Bronchial epithelial cell (primary cell): Measurements from ENCODE around the gene AKAP6. TPM values are rescaled to one million over a fixed set of nuclear protein-coding genes. Genes with fewer than 3 reads are reported as not detected.

Source experiments
- DNase-seq: peaks from one replicate; pipeline ENCODE4 v3.0.0-alpha.2; 2010; ENCODE audit warnings: low read depth
- FAIRE-seq: peaks from 2 replicates; lab custom pipeline; 2011; peaks lifted over from hg19 to GRCh38; lab: Jason Lieb, UNC
- H3K27me3 ChIP-seq: 2 replicates; pipeline ENCODE4 v1.5.1; 2011; ENCODE audit warnings: low read length; ENCODE audit not compliant: control insufficient read depth, insufficient read depth
- H3K36me3 ChIP-seq: 2 replicates; pipeline ENCODE4 v1.5.1; 2011; ENCODE audit warnings: low read length; ENCODE audit not compliant: control insufficient read depth, insufficient read depth
- H3K4me3 ChIP-seq: 2 replicates; pipeline ENCODE4 v1.5.1; 2011; ENCODE audit warnings: mild to moderate bottlenecking, low read depth, low read length, control low read depth
- total RNA-seq: library from RNA; depleted of rRNA; stranded (reverse); fragments of >200 nt; gene quantifications from 2 replicates; pipeline ENCODE4 v1.2.1, GENCODE V29; 2014
- TF ChIP-seq, protein P1 (sequence below): IDR thresholded peaks from 2 replicates; pipeline ENCODE4 v1.5.1; 2011; ENCODE audit warnings: mild to moderate bottlenecking, moderate library complexity, low read length, control low read depth, inconsistent platforms; ENCODE audit not compliant: insufficient read depth, severe bottlenecking

The AKAP6 gene
- total RNA-seq, 1 donor from 2014 or later, result 4.2 TPM

DNA sequence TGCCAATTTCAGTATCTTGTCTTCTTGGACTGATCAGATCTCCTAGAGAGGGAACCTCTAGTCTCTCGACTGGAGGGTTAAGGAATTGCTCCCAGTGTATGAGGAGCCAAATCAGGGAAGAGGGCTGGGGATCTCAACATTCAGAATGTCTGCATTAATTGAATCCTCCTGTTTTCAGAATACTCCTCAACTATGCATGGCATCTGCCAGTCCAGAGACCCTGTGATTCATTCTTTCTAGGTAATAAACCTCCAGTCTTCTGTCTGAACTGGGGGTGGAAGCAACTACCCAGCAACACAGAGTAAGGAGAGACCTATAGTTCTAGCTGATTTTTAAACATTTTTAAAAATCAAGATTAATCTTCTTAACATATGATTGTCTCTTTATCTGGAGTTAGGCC, 92.7 kb downstream of the AKAP6 start:
- DNase-seq, result no peak
- Histone ChIP-seq H3K4me3 (no peak overlapping the region), H3K36me3 (no peaks in the 10 kb centered on the region), H3K27me3 (no peaks in the 10 kb centered on the region)
- no peak for FAIRE-seq
- TF ChIP-seq, protein P1, sequence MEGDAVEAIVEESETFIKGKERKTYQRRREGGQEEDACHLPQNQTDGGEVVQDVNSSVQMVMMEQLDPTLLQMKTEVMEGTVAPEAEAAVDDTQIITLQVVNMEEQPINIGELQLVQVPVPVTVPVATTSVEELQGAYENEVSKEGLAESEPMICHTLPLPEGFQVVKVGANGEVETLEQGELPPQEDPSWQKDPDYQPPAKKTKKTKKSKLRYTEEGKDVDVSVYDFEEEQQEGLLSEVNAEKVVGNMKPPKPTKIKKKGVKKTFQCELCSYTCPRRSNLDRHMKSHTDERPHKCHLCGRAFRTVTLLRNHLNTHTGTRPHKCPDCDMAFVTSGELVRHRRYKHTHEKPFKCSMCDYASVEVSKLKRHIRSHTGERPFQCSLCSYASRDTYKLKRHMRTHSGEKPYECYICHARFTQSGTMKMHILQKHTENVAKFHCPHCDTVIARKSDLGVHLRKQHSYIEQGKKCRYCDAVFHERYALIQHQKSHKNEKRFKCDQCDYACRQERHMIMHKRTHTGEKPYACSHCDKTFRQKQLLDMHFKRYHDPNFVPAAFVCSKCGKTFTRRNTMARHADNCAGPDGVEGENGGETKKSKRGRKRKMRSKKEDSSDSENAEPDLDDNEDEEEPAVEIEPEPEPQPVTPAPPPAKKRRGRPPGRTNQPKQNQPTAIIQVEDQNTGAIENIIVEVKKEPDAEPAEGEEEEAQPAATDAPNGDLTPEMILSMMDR, result no peak

DNA sequence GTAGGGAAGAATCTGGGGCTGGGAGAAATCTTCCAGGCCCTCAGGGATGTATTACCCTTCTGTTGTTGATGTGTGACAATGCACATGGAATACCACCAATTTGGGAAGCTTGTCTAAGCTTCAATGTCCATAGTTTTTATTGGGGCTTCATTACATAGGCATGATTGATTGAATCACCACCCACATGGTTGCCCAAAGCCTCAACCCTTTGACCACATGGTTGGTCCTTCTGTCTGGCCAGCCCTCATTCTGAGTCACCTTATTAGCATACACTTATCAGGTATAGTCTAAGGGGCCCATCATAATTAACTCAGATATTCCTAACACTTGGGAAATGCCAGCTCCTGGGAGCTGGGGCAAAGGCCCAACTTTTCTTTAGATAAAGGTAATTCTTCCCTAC, 93.3 kb downstream of the AKAP6 start:
- Histone ChIP-seq H3K4me3 (no peak overlapping the region), H3K27me3 (no peaks in the 10 kb centered on the region), H3K36me3 (no peaks in the 10 kb centered on the region)
- TF ChIP-seq, protein P1, result no peak
- DNase-seq (no peak), FAIRE-seq (no peak)

DNA sequence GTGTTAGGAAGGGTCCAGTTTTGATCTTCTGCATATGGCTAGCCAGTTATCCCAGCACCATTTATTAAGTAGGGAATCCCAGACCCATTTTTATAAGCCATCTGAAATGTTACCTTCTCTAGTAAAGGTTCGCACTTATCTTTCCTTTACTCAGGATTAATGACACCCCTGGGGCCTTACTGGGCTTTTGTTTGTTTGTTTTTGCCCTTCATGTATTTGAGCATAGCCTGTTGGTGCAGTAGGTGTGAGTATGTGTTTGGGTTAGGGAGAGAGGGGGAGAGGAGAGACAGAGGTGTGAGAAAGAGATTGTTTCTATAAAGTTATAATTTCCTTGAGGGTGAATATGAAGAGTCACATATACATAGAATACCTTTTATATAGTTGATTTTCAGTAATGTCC, 96.9 kb downstream of the AKAP6 start:
- no peaks in the 10 kb centered on the region for H3K36me3 ChIP-seq
- no peak for FAIRE-seq
- H3K27me3 ChIP-seq, result no peaks in the 10 kb centered on the region
- no peak for DNase-seq
- TF ChIP-seq, protein P1, result no peak
- H3K4me3 ChIP-seq, result no peak overlapping the region

DNA sequence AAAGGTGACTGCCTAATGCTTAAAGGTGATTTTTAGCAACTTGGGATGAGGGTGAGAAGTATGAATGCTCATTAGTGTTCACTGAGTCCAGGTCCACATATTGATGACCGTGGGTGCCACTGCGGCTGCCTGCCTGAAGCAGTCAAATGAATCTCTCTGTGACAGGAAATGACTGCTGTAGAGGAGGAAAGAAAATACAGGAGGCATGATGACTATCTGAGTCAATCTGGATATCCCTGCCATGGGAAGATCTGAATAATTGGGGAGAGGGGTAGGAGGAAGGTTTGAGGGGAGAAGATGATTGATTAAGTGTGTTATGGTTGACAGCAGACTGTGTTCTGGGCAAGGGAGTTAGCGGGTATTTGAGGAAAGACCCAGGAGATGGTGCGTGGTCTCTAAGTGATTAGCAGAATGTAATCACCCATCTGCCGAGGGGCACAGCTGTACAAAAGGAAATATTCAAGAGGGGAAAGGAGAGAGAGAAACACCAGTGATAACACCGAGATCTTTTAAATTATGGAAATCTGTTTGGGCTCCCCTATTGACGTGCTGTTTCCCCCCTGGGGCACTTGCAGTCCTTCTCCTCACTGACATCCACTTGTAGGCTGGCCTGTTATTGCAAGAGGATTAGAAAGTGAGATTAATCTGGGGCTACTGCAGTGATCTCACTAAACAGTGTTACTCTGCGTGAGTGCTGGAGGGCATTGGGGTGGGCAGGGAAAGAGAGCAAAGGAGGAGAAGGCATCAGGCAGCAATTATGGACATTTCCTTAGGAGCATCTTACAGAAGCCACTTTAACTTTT, 97.7 kb downstream of the AKAP6 start:
- FAIRE-seq, result no peak
- TF ChIP-seq, protein P1, result no peak

DNA sequence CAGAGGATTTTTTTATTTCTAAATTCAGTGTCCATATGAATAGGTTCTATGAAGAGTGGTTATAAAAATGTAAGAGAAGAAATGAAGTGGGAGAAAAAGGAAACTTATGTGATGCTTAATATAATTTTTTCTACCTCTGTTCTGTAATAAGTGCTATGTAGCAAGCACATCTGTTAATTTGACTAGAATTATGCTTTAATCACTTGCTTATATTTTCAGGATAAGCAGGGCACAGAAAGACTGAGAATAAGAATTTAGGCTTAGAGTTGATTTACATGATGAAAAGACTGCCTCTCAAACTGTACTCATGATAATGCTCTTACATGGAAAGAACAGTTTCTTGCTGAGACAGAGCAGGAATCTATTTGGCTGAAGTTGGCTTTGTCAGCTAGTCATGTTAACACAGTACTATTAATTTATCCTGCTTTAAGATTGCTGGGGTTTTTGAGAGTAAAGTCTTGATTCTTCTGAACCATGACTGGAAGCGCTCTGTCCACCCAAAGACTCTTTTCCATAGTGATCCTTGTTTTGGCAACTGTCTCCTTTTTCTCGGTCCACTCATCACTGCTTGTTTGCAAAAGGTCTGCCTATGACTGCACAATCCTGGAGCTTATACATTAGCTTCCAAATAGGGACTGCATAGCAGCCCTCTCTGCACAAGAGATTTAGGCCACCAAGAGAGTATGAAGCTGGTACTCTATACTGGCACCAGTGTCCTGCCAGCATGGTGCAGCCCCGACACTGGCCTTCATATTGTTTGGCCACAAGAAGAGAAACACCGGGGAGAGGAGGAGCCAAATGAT, 98.8 kb downstream of the AKAP6 start:
- no peak for DNase-seq
- TF ChIP-seq, protein P1, result no peak
- Histone ChIP-seq H3K27me3 (no peaks in the 10 kb centered on the region), H3K36me3 (no peaks in the 10 kb centered on the region), H3K4me3 (no peak overlapping the region)
- no peak for FAIRE-seq

More for the DNA sequence above, 97.7 kb downstream of the AKAP6 start:
- DNase-seq, result peak; percentile 28
- H3K36me3 ChIP-seq, result no peaks in the 10 kb centered on the region
- no peak overlapping the region for H3K4me3 ChIP-seq
- no peaks in the 10 kb centered on the region for H3K27me3 ChIP-seq
